ENCODE measurements around the gene NPSR1. TPM values are rescaled to one million over a fixed set of nuclear protein-coding genes. Genes with fewer than 3 reads are reported as not detected.
"Not testable (repeated sequence)": the region's sequence is repeated elsewhere in the genome, so short reads cannot be mapped to it uniquely, and the experiment has no call there.

NPSR1 gene
- polyA plus RNA-seq, 3 donors = not detected

GRCh38 chr7:34756025-34756437, 98.0 kb downstream of the NPSR1 start:
- DNase-seq (ENCODE audit: low read depth in 3 of 3, low spot score in 2 of 3) = no peak

GRCh38 chr7:34756691-34757090, 98.7 kb downstream of the NPSR1 start:
- DNase-seq (ENCODE audit: low read depth in 3 of 3, low spot score in 2 of 3) = no peak

GRCh38 chr7:34757570-34758110, 99.6 kb downstream of the NPSR1 start:
- DNase-seq (ENCODE audit: low read depth in 3 of 3, low spot score in 2 of 3) = no peak

GRCh38 chr7:34758111-34758601, 100.1 kb downstream of the NPSR1 start:
- no peak for DNase-seq (ENCODE audit: low read depth in 3 of 3, low spot score in 2 of 3)

GRCh38 chr7:34759477-34760125, 101.6 kb downstream of the NPSR1 start:
- no peak for DNase-seq (ENCODE audit: low read depth in 3 of 3, low spot score in 2 of 3)

GRCh38 chr7:34760271-34760670, 102.3 kb downstream of the NPSR1 start:
- no peak for DNase-seq (ENCODE audit: low read depth in 3 of 3, low spot score in 2 of 3)

GRCh38 chr7:34761206-34761605, 103.2 kb downstream of the NPSR1 start:
- no peak for DNase-seq (ENCODE audit: low read depth in 3 of 3, low spot score in 2 of 3)

- DNase-seq (ENCODE audit: low read depth in 3 of 3, low spot score in 2 of 3) = no peak
These were observed 103.6 kb downstream of the NPSR1 start for GRCh38 chr7:34761627-34762026.

GRCh38 chr7:34762764-34763163, 104.7 kb downstream of the NPSR1 start:
- no peak for DNase-seq (ENCODE audit: low read depth in 3 of 3, low spot score in 2 of 3)

- no peak for DNase-seq (ENCODE audit: low read depth in 3 of 3, low spot score in 2 of 3)
These were observed 114.4 kb downstream of the NPSR1 start for GRCh38 chr7:34772296-34772938.

- no peak for DNase-seq (ENCODE audit: low read depth in 3 of 3, low spot score in 2 of 3)
These were observed 118.8 kb downstream of the NPSR1 start for GRCh38 chr7:34776748-34777358.

- no peak for DNase-seq (ENCODE audit: low read depth in 3 of 3, low spot score in 2 of 3)
These were observed 122.5 kb downstream of the NPSR1 start for GRCh38 chr7:34780546-34780945.

- DNase-seq (ENCODE audit: low read depth in 3 of 3, low spot score in 2 of 3) = no peak
These were observed 129.6 kb downstream of the NPSR1 start for GRCh38 chr7:34787586-34787985.

- no peak for DNase-seq (ENCODE audit: low read depth in 3 of 3, low spot score in 2 of 3)
These were observed 148.8 kb downstream of the NPSR1 start for GRCh38 chr7:34806831-34807230.

GRCh38 chr7:34807548-34808340, 149.7 kb downstream of the NPSR1 start:
- no peak for DNase-seq (ENCODE audit: low read depth in 3 of 3, low spot score in 2 of 3)

GRCh38 chr7:34814203-34814842, 156.3 kb downstream of the NPSR1 start:
- DNase-seq (ENCODE audit: low read depth in 3 of 3, low spot score in 2 of 3) = not testable (repeated sequence)

GRCh38 chr7:34821932-34822558, 164.0 kb downstream of the NPSR1 start:
- DNase-seq (ENCODE audit: low read depth in 3 of 3, low spot score in 2 of 3) = no peak

- DNase-seq (ENCODE audit: low read depth in 3 of 3, low spot score in 2 of 3) = peak in 1 of 3 donors; percentile 9
These were observed 165.7 kb downstream of the NPSR1 start for GRCh38 chr7:34823650-34824258.

GRCh38 chr7:34825221-34825620, 167.2 kb downstream of the NPSR1 start:
- no peak for DNase-seq (ENCODE audit: low read depth in 3 of 3, low spot score in 2 of 3)
